GM12878 (cell line): ENCODE results near the gene TACC2. TPM values are rescaled to one million over a fixed set of nuclear protein-coding genes. Genes with fewer than 3 reads are reported as not detected.
"Not testable (repeated sequence)": the region's sequence is repeated elsewhere in the genome, so short reads cannot be mapped to it uniquely, and the experiment has no call there.

Source experiments
- ATAC-seq: fragments of 200-7000 bp; cut with Tn5 transposase; 3 replicates; pipeline ENCODE4 v1.9.1; 2020; ENCODE audit warnings: mild to moderate bottlenecking, moderate library complexity
- BruUV-seq: library from RNA; stranded (reverse); fragments of 400-500 nt; replicated peaks from 2 replicates; lab custom pipeline; 2021; lab: Mats Ljungman, UMichigan
- CTCF ChIA-PET: fragments of 300-600 bp; sonication (Branson Sonifier 250); formaldehyde crosslinking; extraction: SDS; loops from one replicate; lab custom pipeline; 2021; ENCODE audit warnings: inconsistent platforms; lab: Yijun Ruan, JAX
- POLR2A ChIA-PET: fragments of 350-600 bp; formaldehyde crosslinking; extraction: SDS; loops from one replicate; lab custom pipeline; 2021; ENCODE audit warnings: inconsistent platforms; lab: Charles Lee
- RAD21 ChIA-PET: fragments of 300-600 bp; sonication (Branson Sonifier 250); formaldehyde crosslinking; loops from one replicate; lab custom pipeline; 2023; ENCODE audit warnings: antibody characterized with exemption; ENCODE audit not compliant: unreplicated experiment; lab: Charles Lee
- SMC1A ChIA-PET: fragments of 300-600 bp; sonication (Branson Sonifier 250); formaldehyde crosslinking; loops from one replicate; lab custom pipeline; 2023; ENCODE audit not compliant: unreplicated experiment, uncharacterized antibody; lab: Charles Lee
- DNase-seq: peaks from one replicate; pipeline ENCODE4 v3.0.0-alpha.2; 2011; ENCODE audit warnings: low read depth, low spot score
- FAIRE-seq: peaks from 3 replicates; lab custom pipeline; 2011; peaks lifted over from hg19 to GRCh38; lab: Jason Lieb, UNC
- H2AFZ ChIP-seq: 2 replicates; pipeline ENCODE4 v1.6.0; 2011; ENCODE audit warnings: low read depth, low read length, control low read depth; ENCODE audit not compliant: control insufficient read depth
- H3K27ac ChIP-seq: 2 replicates; pipeline ENCODE4 v1.5.1; 2011; ENCODE audit warnings: control low read depth; ENCODE audit not compliant: control insufficient read depth, insufficient read depth
- H3K27me3 ChIP-seq, 2 experiments: replicated peaks in 1 of 2; 2 replicates each; pipeline versions ENCODE4 v1.6.0 to v1.6.1; 2011; ENCODE audit warnings: low read length in 1 of 2; ENCODE audit not compliant: control insufficient read depth in 2 of 2, insufficient read depth in 2 of 2
- H3K36me3 ChIP-seq, 2 experiments: 2 replicates each; pipeline ENCODE4 v1.5.1; 2011; ENCODE audit warnings: low read length in 1 of 2; ENCODE audit not compliant: control insufficient read depth in 2 of 2, insufficient read depth in 2 of 2
- H3K4me1 ChIP-seq: 2 replicates; pipeline ENCODE4 v1.6.1; 2011; ENCODE audit warnings: mild to moderate bottlenecking, low read length, moderate library complexity, mixed read lengths; ENCODE audit not compliant: control insufficient read depth, insufficient read depth
- H3K4me2 ChIP-seq: 2 replicates; pipeline ENCODE4 v1.6.0; 2011; ENCODE audit warnings: control low read depth; ENCODE audit not compliant: control insufficient read depth, insufficient read depth
- H3K4me3 ChIP-seq: fragments of 200-600 bp; sonication (generic); 2 replicates; pipeline ENCODE4 v1.5.1; 2016
- H3K79me2 ChIP-seq: 2 replicates; pipeline ENCODE4 v1.6.0; 2011; ENCODE audit warnings: low read length; ENCODE audit not compliant: control insufficient read depth, insufficient read depth
- H3K9ac ChIP-seq: 2 replicates; pipeline ENCODE4 v1.8.0; 2011; ENCODE audit warnings: low read length, control low read depth, mixed read lengths; ENCODE audit not compliant: control insufficient read depth, insufficient read depth
- H3K9me3 ChIP-seq: replicated peaks from 3 replicates; pipeline ENCODE4 v1.5.1; 2011; ENCODE audit warnings: mild to moderate bottlenecking, low read length; ENCODE audit not compliant: control insufficient read depth, insufficient read depth
- H4K20me1 ChIP-seq: 2 replicates; pipeline ENCODE4 v1.6.0; 2011; ENCODE audit not compliant: control insufficient read depth, insufficient read depth
- ATF3 ChIP-seq: IDR thresholded peaks from 2 replicates; pipeline ENCODE4 v1.6.1; 2011; ENCODE audit warnings: low read depth, mild to moderate bottlenecking, low read length, moderate library complexity, borderline replicate concordance; ENCODE audit errors: extremely low read depth
- BACH1 ChIP-seq: fragments of 450-650 bp; IDR thresholded peaks from 2 replicates; pipeline ENCODE4 v1.6.1; 2017; ENCODE audit warnings: mild to moderate bottlenecking, borderline replicate concordance
- EZH2 ChIP-seq: IDR thresholded peaks from 2 replicates; pipeline ENCODE4 v1.6.1; 2012; ENCODE audit warnings: low read depth, mild to moderate bottlenecking, control low read depth, inconsistent platforms, low read length, borderline replicate concordance; ENCODE audit not compliant: control insufficient read depth
- KDM1A ChIP-seq: fragments of 200-600 bp; sonication (generic); IDR thresholded peaks from 2 replicates; pipeline ENCODE4 v1.6.1; 2016; ENCODE audit warnings: borderline replicate concordance
- NRF1 ChIP-seq: conservative IDR thresholded peaks from 2 replicates; pipeline ENCODE4 v1.6.1; 2011; ENCODE audit warnings: mild to moderate bottlenecking, low read depth, low read length, improper control_type of control experiment
- PAX8 ChIP-seq: fragments of 450-650 bp; IDR thresholded peaks from 2 replicates; pipeline ENCODE4 v1.6.1; 2017; ENCODE audit warnings: mild to moderate bottlenecking, moderate library complexity
- POU2F2 ChIP-seq: IDR thresholded peaks from 3 replicates; pipeline ENCODE4 v1.6.1; 2011; ENCODE audit warnings: low read depth, mild to moderate bottlenecking, low read length, borderline replicate concordance
- RELA ChIP-seq: fragments of 450-650 bp; IDR thresholded peaks from 2 replicates; pipeline ENCODE4 v1.8.0; 2014; ENCODE audit warnings: borderline replicate concordance; ENCODE audit not compliant: partially characterized antibody
- SPI1 ChIP-seq: IDR thresholded peaks from 2 replicates; pipeline ENCODE4 v1.6.1; 2011; ENCODE audit warnings: low read depth, mild to moderate bottlenecking, low read length, moderate library complexity, borderline replicate concordance; ENCODE audit not compliant: insufficient read depth
- SREBF1 ChIP-seq: IDR thresholded peaks from 2 replicates; pipeline ENCODE4 v1.6.1; 2012; ENCODE audit warnings: mild to moderate bottlenecking, low read length
- TCF3 ChIP-seq: IDR thresholded peaks from 2 replicates; pipeline ENCODE4 v1.6.1; 2012; ENCODE audit warnings: low read depth, mild to moderate bottlenecking, low read length, borderline replicate concordance; ENCODE audit not compliant: insufficient read depth
- YY1 ChIP-seq: IDR thresholded peaks from 2 replicates; pipeline ENCODE4 v1.6.1; 2011; ENCODE audit warnings: low read depth, mild to moderate bottlenecking, low read length
- WGBS: methylation state at CpG from one replicate; pipeline ENCODE4 v1.1.6; 2016; ENCODE audit warnings: low lambda C conversion rate; ENCODE audit not compliant: insufficient replicate concordance, insufficient coverage; ENCODE audit errors: missing lambda C conversion rate; 5-methylcytosine and 5-hydroxymethylcytosine counted together
- in situ Hi-C: fragments of 300-500 bp; cut with MboI; formaldehyde crosslinking; loops from 9 replicates; pipeline ENCODE4 v1.14.3; 2018; ENCODE audit warnings: mixed read lengths
- intact Hi-C: fragments of 100-400 bp; cut with micrococcal nuclease; formaldehyde crosslinking; loops from one replicate; pipeline ENCODE4 v1.14.2; 2022; ENCODE audit not compliant: unreplicated experiment
- polyA plus RNA-seq, 11 experiments: library from polyadenylated mRNA; depleted of rRNA in 4 of 11; unstranded in 6 of 11; stranded (reverse) in 5 of 11; fragments of >200 nt; fragmentation: Nextera tagmentation in 4 of 11; fragmentation: Illumina TruSeq in 1 of 11; extraction: Ambion mirVana in 4 of 11; extraction: Trizol in 1 of 11; gene quantifications; 1 replicate in 1 of 11; 2 replicates in 10 of 11; pipeline versions ENCODE4 v1.2.1 to v1.2.3, GENCODE V29; 2011 to 2016; ENCODE audit warnings: inconsistent platforms in 2 of 11, missing spikeins in 2 of 11, low read depth in 1 of 11
- total RNA-seq, 4 experiments: library from RNA; depleted of rRNA in 3 of 4; stranded (reverse); fragments of >200 nt in 3 of 4; fragmentation: Illumina TruSeq in 1 of 4; extraction: Trizol in 1 of 4; gene quantifications; 2 replicates each; pipeline versions ENCODE4 v1.2.1 to v1.2.3, GENCODE V29; 2013 to 2021

TACC2 gene
- total and polyA plus RNA-seq, 10 of the 15 experiments (the other 5 are each of a cell fraction or from before 2014, with no cell fraction given): 0.07 to 0.64 (median 0.13) TPM; not detected in 5

- H3K4me1 ChIP-seq: no peaks in the 10 kb centered on the region
- no TSS peak for BruUV-seq
- in situ Hi-C loops: no loop called here
- no peak for FAIRE-seq
- DNase-seq: no peak
- H3K9me3 ChIP-seq: no peaks in the 10 kb centered on the region
- H2AFZ ChIP-seq: no peak overlapping the region
- no peak for ATAC-seq
- TF ChIP-seq RELA: no peak
- TF ChIP-seq SPI1: no peak
- no peak for TF ChIP-seq PAX8
- TF ChIP-seq KDM1A: no peak
- no peak for TF ChIP-seq SREBF1
- TF ChIP-seq NRF1: no peak
- no peak for TF ChIP-seq YY1
- no peak for TF ChIP-seq ATF3
- no peak for TF ChIP-seq EZH2
- no peak for TF ChIP-seq POU2F2
- no peak for TF ChIP-seq TCF3
- no peak for TF ChIP-seq BACH1
- CTCF ChIA-PET: interaction anchor here (1.1 kb wide), 1 partner anchor 13 kb away, joined by 3 read pairs; no protein-coding TSS in a partner anchor
- H3K4me2 ChIP-seq: no peak overlapping the region
- WGBS: 45% methylated on average over 13 of the region's 13 CpGs
- H3K79me2 ChIP-seq: no peaks in the 10 kb centered on the region
- RAD21 ChIA-PET: no interaction called here
- H3K4me3 ChIP-seq: no peak overlapping the region
- POLR2A ChIA-PET: no interaction called here
- H3K27ac ChIP-seq: no peak overlapping the region
- H3K27me3 ChIP-seq: no peaks in the 10 kb centered on the region; a peak in 2 of 4 replicates
- H3K36me3 ChIP-seq: no peaks in the 10 kb centered on the region
- SMC1A ChIA-PET: no interaction called here
- intact Hi-C loops: no loop called here
- no peaks in the 10 kb centered on the region for H4K20me1 ChIP-seq
- no peak overlapping the region for H3K9ac ChIP-seq
Measured at GRCh38 chr10:122062831-122063674, 74.1 kb downstream of the TACC2 start.

- WGBS: 54% methylated on average over 9 of the region's 9 CpGs
- POLR2A ChIA-PET, in situ Hi-C loops, H3K27ac ChIP-seq, RAD21 ChIA-PET, H3K9ac ChIP-seq, H3K36me3 ChIP-seq, SMC1A ChIA-PET, H4K20me1 ChIP-seq, H3K4me3 ChIP-seq, intact Hi-C loops, H3K4me1 ChIP-seq, H3K9me3 ChIP-seq, H3K4me2 ChIP-seq, H2AFZ ChIP-seq, DNase-seq, BruUV-seq, H3K27me3 ChIP-seq, ATAC-seq, FAIRE-seq, H3K79me2 ChIP-seq, CTCF ChIA-PET: not testable (repeated sequence)
Measured at GRCh38 chr10:122066337-122066939, 77.5 kb downstream of the TACC2 start.
